GM19467 (cell line): Measurements from ENCODE around the gene SLC22A6.
"Not testable (repeated sequence)": the region's sequence is repeated elsewhere in the genome, so short reads cannot be mapped to it uniquely, and the experiment has no call there.

Experiments
- ATAC-seq: cut with Tn5 transposase; IDR thresholded peaks from one replicate; pipeline ENCODE4 v1.9.1; 2021; ENCODE audit warnings: mild to moderate bottlenecking, moderate library complexity; ENCODE audit not compliant: unreplicated experiment

The SLC22A6 gene

GRCh38 chr11:62985041-62985750 lies 429 bp upstream of the SLC22A6 start:
- no peak for ATAC-seq

GRCh38 chr11:62983536-62984199 lies 1.1 kb downstream of the SLC22A6 start:
- ATAC-seq = no peak

GRCh38 chr11:62981743-62982142 lies 3.0 kb downstream of the SLC22A6 start:
- ATAC-seq = no peak

GRCh38 chr11:62980133-62980760 lies 4.5 kb downstream of the SLC22A6 start:
- no peak for ATAC-seq

GRCh38 chr11:62976109-62976508 lies 8.7 kb downstream of the SLC22A6 start:
- ATAC-seq = no peak

- no peak for ATAC-seq
These were observed 9.8 kb downstream of the SLC22A6 start for GRCh38 chr11:62974848-62975522.

- ATAC-seq = no peak
These were observed 19.2 kb downstream of the SLC22A6 start for GRCh38 chr11:62965574-62965973.

GRCh38 chr11:62962391-62962790 lies 22.4 kb downstream of the SLC22A6 start:
- no peak for ATAC-seq

- ATAC-seq = no peak
These were observed 23.7 kb downstream of the SLC22A6 start for GRCh38 chr11:62961017-62961570.

- ATAC-seq = no peak
These were observed 25.3 kb downstream of the SLC22A6 start for GRCh38 chr11:62959422-62959980.

- ATAC-seq = no peak
These were observed 26.0 kb downstream of the SLC22A6 start for GRCh38 chr11:62958547-62959421.

GRCh38 chr11:62957147-62957546 lies 27.6 kb downstream of the SLC22A6 start:
- ATAC-seq = no peak

- ATAC-seq = no peak
These were observed 30.3 kb downstream of the SLC22A6 start for GRCh38 chr11:62954478-62954877.

GRCh38 chr11:62953811-62954210 lies 31.0 kb downstream of the SLC22A6 start:
- ATAC-seq = no peak

- no peak for ATAC-seq
These were observed 35.9 kb downstream of the SLC22A6 start for GRCh38 chr11:62948765-62949320.

GRCh38 chr11:62945538-62945937 lies 39.2 kb downstream of the SLC22A6 start:
- not testable (repeated sequence) for ATAC-seq

GRCh38 chr11:62937528-62937927 lies 47.2 kb downstream of the SLC22A6 start:
- not testable (repeated sequence) for ATAC-seq

- no peak for ATAC-seq
These were observed 50.3 kb downstream of the SLC22A6 start for GRCh38 chr11:62934496-62934785.

- ATAC-seq = no peak
These were observed 50.8 kb downstream of the SLC22A6 start for GRCh38 chr11:62933750-62934495.
